Heart left ventricle (tissue), 13 donors: Measurements from ENCODE around the gene KRT3.
"Not testable (repeated sequence)": the region's sequence is repeated elsewhere in the genome, so short reads cannot be mapped to it uniquely, and the experiment has no call there.

ENCODE experiments used
- CTCF ChIP-seq, 12 donors: fragments of 200-600 bp; sonication (generic) in 4 of 12; IDR thresholded peaks; one replicate each; pipeline versions ENCODE4 v1.5.0 to v1.8.0; 2018 to 2022; ENCODE audit warnings: antibody characterized with exemption in 12 of 12, mild to moderate bottlenecking in 5 of 12
- POLR2A ChIP-seq, 2 donors: fragments of 450-650 bp; IDR thresholded peaks; one replicate each; pipeline ENCODE4 v1.6.1; 2017; ENCODE audit warnings: antibody characterized with exemption in 2 of 2, mild to moderate bottlenecking in 2 of 2, moderate library complexity in 2 of 2
- donor health status: ischemic (EF 13 %, LVEDD 7.1; RV severe dilation, severe dysfunction).
- donor health status: DM: no; HTN: yes; CAD: no.
- donor health status: DM: no; HTN: no; CAD: no.
- donor health status: ischemic (EF 25% LVEDD 6.9; RV normal size, moderate dysfunction).
- donor health status: ischemic (EF 25% LVEDD 5.7; RV mildly dilated, moderate dysfunction).
- donor health status: ischemic (EF 35%, LVEDD 5.7; RV mildly dilated, moderate dysfunction).
- donor health status: nonischemic (EF 11% LVEDD 7.7; RV severe dilation, severe dysfunction).
- donor health status: DM: yes; HTN: yes; CAD: no.
- donor health status: PGD.
- donor health status: ischemic (EF 29% LVEDD 5.4; RV normal size, mild dysfunction).
- donor health status: nonischemic (EF 23%, LVEDD 6.1; RV moderate dilation, normal function).

- TF ChIP-seq CTCF, POLR2A (IDR thresholded peaks at IDR 0.05): not testable (repeated sequence)
These were observed 45.4 kb downstream of the KRT3 start for GRCh38 chr12:52750532-52750931.
